Subcutaneous abdominal adipose tissue (tissue), 5 donors: ENCODE results near the gene GRK2.
A peak's percentile ranks its signal among the peaks of the same experiment; 100 is the strongest.

Source experiments
- H3K27ac ChIP-seq: one replicate; pipeline ENCODE4 v1.7.0; 2013; ENCODE audit warnings: low read depth, mild to moderate bottlenecking, inconsistent platforms, low read length, moderate library complexity
- H3K27me3 ChIP-seq, 5 donors: one replicate each; pipeline ENCODE4 v1.7.0; 2013; ENCODE audit warnings: low read length in 5 of 5, inconsistent platforms in 1 of 5; ENCODE audit not compliant: control insufficient read depth in 5 of 5, insufficient read depth in 4 of 5
- H3K36me3 ChIP-seq, 5 donors: one replicate each; pipeline ENCODE4 v1.7.0; 2013; ENCODE audit warnings: low read length in 5 of 5; ENCODE audit not compliant: control insufficient read depth in 5 of 5, insufficient read depth in 5 of 5
- H3K4me1 ChIP-seq, 5 donors: one replicate each; pipeline ENCODE4 v1.7.0; 2013; ENCODE audit warnings: low read length in 5 of 5, mild to moderate bottlenecking in 3 of 5, moderate library complexity in 1 of 5; ENCODE audit not compliant: control insufficient read depth in 5 of 5, insufficient read depth in 5 of 5
- H3K4me3 ChIP-seq, 5 donors: one replicate each; pipeline ENCODE4 v1.7.0; 2013; ENCODE audit warnings: low read length in 5 of 5, low read depth in 1 of 5
- H3K9ac ChIP-seq, 5 donors: one replicate each; pipeline ENCODE4 v1.7.0; 2013; ENCODE audit warnings: low read length in 5 of 5, mild to moderate bottlenecking in 4 of 5, moderate library complexity in 3 of 5
- H3K9me3 ChIP-seq, 5 donors: one replicate each; pipeline ENCODE4 v1.7.0; 2013; ENCODE audit warnings: low read length in 5 of 5; ENCODE audit not compliant: control insufficient read depth in 5 of 5
- donor health status: healthy.
- donor health status: healthy.
- donor health status: healthy.
- donor health status: healthy.
- donor health status: healthy.

GRK2 gene

GRCh38 chr11:67277231-67277961, 11.1 kb downstream of the GRK2 start:
- peaks cover 21 to 100% (median 86%) of the 10 kb centered on the region in 5 donors for H3K4me1 ChIP-seq
- H3K9ac ChIP-seq = peak overlapping the region in 4 of 5 donors; percentile 34 to 82 (median 53)
- H3K9me3 ChIP-seq = no peaks in the 10 kb centered on the region
- H3K4me3 ChIP-seq = peak overlapping the region in 4 of 5 donors; percentile 32 to 55 (median 48)
- H3K27ac ChIP-seq = peak overlapping the region; percentile 81
- no peaks in the 10 kb centered on the region for H3K27me3 ChIP-seq
- peaks cover 0 to 40% (median 36%) of the 10 kb centered on the region in 5 donors for H3K36me3 ChIP-seq

- H3K9me3 ChIP-seq = no peaks in the 10 kb centered on the region
- peaks cover 0 to 47% (median 45%) of the 10 kb centered on the region in 5 donors for H3K36me3 ChIP-seq
- H3K27me3 ChIP-seq = no peaks in the 10 kb centered on the region
- peak overlapping the region in 4 of 5 donors; percentile 6 to 55 (median 32) for H3K4me3 ChIP-seq
- peaks cover 12 to 100% (median 85%) of the 10 kb centered on the region in 5 donors for H3K4me1 ChIP-seq
- peak overlapping the region; percentile 34 to 64 (median 48) for H3K9ac ChIP-seq
- H3K27ac ChIP-seq = peak overlapping the region; percentile 81
Measured at GRCh38 chr11:67278135-67278938, 12.1 kb downstream of the GRK2 start.

- H3K9me3 ChIP-seq = no peaks in the 10 kb centered on the region
- peak overlapping the region in 2 of 5 donors; percentile 35 to 47 for H3K9ac ChIP-seq
- H3K36me3 ChIP-seq = peaks cover 0 to 55% (median 53%) of the 10 kb centered on the region in 5 donors
- H3K27me3 ChIP-seq = no peaks in the 10 kb centered on the region
- H3K4me1 ChIP-seq = peaks cover 12 to 100% (median 82%) of the 10 kb centered on the region in 5 donors
- H3K27ac ChIP-seq = no peak overlapping the region
- H3K4me3 ChIP-seq = no peak overlapping the region
Measured at GRCh38 chr11:67278939-67279588, 12.8 kb downstream of the GRK2 start.

GRCh38 chr11:67279589-67280340, 13.5 kb downstream of the GRK2 start:
- no peaks in the 10 kb centered on the region for H3K27me3 ChIP-seq
- peaks cover 12 to 97% (median 77%) of the 10 kb centered on the region in 5 donors for H3K4me1 ChIP-seq
- H3K9ac ChIP-seq = peak overlapping the region in 1 of 5 donors; percentile 35
- peak overlapping the region; percentile 16 for H3K27ac ChIP-seq
- no peaks in the 10 kb centered on the region for H3K9me3 ChIP-seq
- peaks cover 0 to 61% (median 58%) of the 10 kb centered on the region in 5 donors for H3K36me3 ChIP-seq
- no peak overlapping the region for H3K4me3 ChIP-seq

- peaks cover 12 to 97% (median 71%) of the 10 kb centered on the region in 5 donors for H3K4me1 ChIP-seq
- peak overlapping the region; percentile 16 for H3K27ac ChIP-seq
- no peak overlapping the region for H3K4me3 ChIP-seq
- peaks cover 0 to 66% (median 64%) of the 10 kb centered on the region in 5 donors for H3K36me3 ChIP-seq
- no peaks in the 10 kb centered on the region for H3K9me3 ChIP-seq
- no peaks in the 10 kb centered on the region for H3K27me3 ChIP-seq
- H3K9ac ChIP-seq = peak overlapping the region in 1 of 5 donors; percentile 19
Measured at GRCh38 chr11:67280341-67280787, 14.1 kb downstream of the GRK2 start.

- peaks cover 12 to 97% (median 70%) of the 10 kb centered on the region in 5 donors for H3K4me1 ChIP-seq
- H3K9ac ChIP-seq = peak overlapping the region in 1 of 5 donors; percentile 19
- no peak overlapping the region for H3K4me3 ChIP-seq
- H3K9me3 ChIP-seq = no peaks in the 10 kb centered on the region
- no peaks in the 10 kb centered on the region for H3K27me3 ChIP-seq
- H3K27ac ChIP-seq = peak overlapping the region; percentile 16
- H3K36me3 ChIP-seq = peaks cover 0 to 72% (median 69%) of the 10 kb centered on the region in 5 donors
Measured at GRCh38 chr11:67280788-67281551, 14.7 kb downstream of the GRK2 start.

GRCh38 chr11:67281552-67282150, 15.4 kb downstream of the GRK2 start:
- no peak overlapping the region for H3K4me3 ChIP-seq
- no peak overlapping the region for H3K9ac ChIP-seq
- H3K9me3 ChIP-seq = no peaks in the 10 kb centered on the region
- peaks cover 0 to 78% (median 73%) of the 10 kb centered on the region in 5 donors for H3K36me3 ChIP-seq
- no peak overlapping the region for H3K27ac ChIP-seq
- peaks cover 11 to 97% (median 70%) of the 10 kb centered on the region in 5 donors for H3K4me1 ChIP-seq
- no peaks in the 10 kb centered on the region for H3K27me3 ChIP-seq

GRCh38 chr11:67282155-67282875, 16.0 kb downstream of the GRK2 start:
- Histone ChIP-seq H3K9me3 (no peaks in the 10 kb centered on the region), H3K4me3 (no peak overlapping the region), H3K4me1 (peaks cover 9 to 97% (median 70%) of the 10 kb centered on the region in 5 donors), H3K27ac (no peak overlapping the region), H3K36me3 (peaks cover 0 to 82% (median 78%) of the 10 kb centered on the region in 5 donors), H3K9ac (peak overlapping the region in 1 of 5 donors; percentile 7), H3K27me3 (no peaks in the 10 kb centered on the region)
